Neural progenitor cell (in vitro differentiated cells): ENCODE measurements around the gene GADD45G. TPM values are rescaled to one million over a fixed set of nuclear protein-coding genes. Genes with fewer than 3 reads are reported as not detected.

Source experiments
- DNase-seq: peaks from one replicate; pipeline ENCODE4 v3.0.0-alpha.2; 2016; ENCODE audit warnings: low spot score
- H2AFZ ChIP-seq: fragments of 200-600 bp; sonication (generic); replicated peaks from 2 replicates; pipeline ENCODE4 v1.6.1; 2016; ENCODE audit warnings: antibody characterized with exemption
- H3F3A ChIP-seq: fragments of 200-600 bp; sonication (generic); 2 replicates; pipeline ENCODE4 v1.6.1; 2016; ENCODE audit warnings: antibody characterized with exemption, low read depth
- H3K27ac ChIP-seq: fragments of 200-600 bp; sonication (generic); 2 replicates; pipeline ENCODE4 v1.5.1; 2016; ENCODE audit warnings: mild to moderate bottlenecking
- H3K27me3 ChIP-seq: fragments of 200-600 bp; sonication (generic); 2 replicates; pipeline ENCODE4 v1.6.1; 2016; ENCODE audit warnings: mild to moderate bottlenecking, moderate library complexity
- H3K36me3 ChIP-seq: fragments of 200-600 bp; sonication (generic); 2 replicates; pipeline ENCODE4 v1.5.1; 2016
- H3K4me1 ChIP-seq: fragments of 200-600 bp; sonication (generic); 2 replicates; pipeline ENCODE4 v1.6.1; 2016; ENCODE audit warnings: mixed run types
- H3K4me2 ChIP-seq: fragments of 200-600 bp; sonication (generic); 2 replicates; pipeline ENCODE4 v1.6.1; 2016
- H3K4me3 ChIP-seq: fragments of 200-600 bp; sonication (generic); 2 replicates; pipeline ENCODE4 v1.5.1; 2016
- H3K79me2 ChIP-seq: fragments of 200-600 bp; sonication (generic); 2 replicates; pipeline ENCODE4 v1.6.1; 2016; ENCODE audit warnings: low read depth
- H3K9ac ChIP-seq: fragments of 200-600 bp; sonication (generic); 2 replicates; pipeline ENCODE4 v1.6.1; 2016
- H3K9me3 ChIP-seq: fragments of 200-600 bp; sonication (generic); 2 replicates; pipeline ENCODE4 v1.5.1; 2016; ENCODE audit warnings: low read depth
- H4K20me1 ChIP-seq: fragments of 200-600 bp; sonication (generic); 2 replicates; pipeline ENCODE4 v1.6.1; 2016; ENCODE audit warnings: low read depth
- H3K27ac Mint-ChIP-seq: 3 replicates; pipeline ENCODE4 v1.8.0; 2021; ENCODE audit warnings: mixed read lengths
- H3K27me3 Mint-ChIP-seq: 2 replicates; pipeline ENCODE4 v1.8.0; 2022; ENCODE audit warnings: low read depth, mild to moderate bottlenecking, inconsistent platforms, moderate library complexity, mixed read lengths; ENCODE audit not compliant: insufficient read depth
- H3K36me3 Mint-ChIP-seq: 3 replicates; pipeline ENCODE4 v1.8.0; 2021; ENCODE audit warnings: mixed read lengths
- H3K4me1 Mint-ChIP-seq: 3 replicates; pipeline ENCODE4 v1.8.0; 2021; ENCODE audit warnings: mixed read lengths
- H3K4me3 Mint-ChIP-seq: 3 replicates; pipeline ENCODE4 v1.8.0; 2021; ENCODE audit warnings: mild to moderate bottlenecking, moderate library complexity, mixed read lengths
- H3K9me3 Mint-ChIP-seq: 3 replicates; pipeline ENCODE4 v1.8.0; 2020; ENCODE audit warnings: mixed read lengths
- CTCF ChIP-seq: fragments of 200-600 bp; sonication (generic); IDR thresholded peaks from 2 replicates; pipeline ENCODE4 v1.5.1; 2017; ENCODE audit warnings: antibody characterized with exemption, mild to moderate bottlenecking
- EZH2 ChIP-seq: fragments of 200-600 bp; sonication (generic); IDR thresholded peaks from 2 replicates; pipeline ENCODE4 v1.6.1; 2017; ENCODE audit warnings: antibody characterized with exemption, mild to moderate bottlenecking, moderate library complexity
- EZH2phosphoT487 ChIP-seq: fragments of 200-600 bp; sonication (generic); IDR thresholded peaks from 2 replicates; pipeline ENCODE4 v1.6.1; 2017; ENCODE audit warnings: antibody characterized with exemption
- total RNA-seq: library from RNA; depleted of rRNA; stranded (reverse); fragments of >200 nt; gene quantifications from 2 replicates; pipeline ENCODE4 v1.2.3, GENCODE V29; 2015; ENCODE audit warnings: low replicate concordance

The GADD45G gene
- total RNA-seq, 1 donor from 2014 or later, result not detected

- no peak overlapping the region for H3K27ac ChIP-seq
- H3K36me3 ChIP-seq, result no peaks in the 10 kb centered on the region
- H3K4me2 ChIP-seq, result peak overlapping the region; percentile 81
- peak; percentile 92 for DNase-seq
- H3K9me3 Mint-ChIP-seq, result no peaks in the 10 kb centered on the region
- no peak overlapping the region for H2AFZ ChIP-seq
- H3K4me1 ChIP-seq, result peaks cover 38% of the 10 kb centered on the region
- H4K20me1 ChIP-seq, result peaks cover 38% of the 10 kb centered on the region
- H3K27me3 ChIP-seq, result peaks cover 78% of the 10 kb centered on the region
- H3K9me3 ChIP-seq, result no peaks in the 10 kb centered on the region
- H3K27ac Mint-ChIP-seq, result peak overlapping the region; percentile 50
- peaks cover 33% of the 10 kb centered on the region for H3F3A ChIP-seq
- peaks cover 33% of the 10 kb centered on the region for H3K4me1 Mint-ChIP-seq
- no peak for TF ChIP-seq EZH2
- TF ChIP-seq EZH2phosphoT487, result peak; percentile 8
- TF ChIP-seq CTCF, result peak; percentile 64
- peaks cover 18% of the 10 kb centered on the region for H3K27me3 Mint-ChIP-seq
- H3K36me3 Mint-ChIP-seq, result peaks cover 4% of the 10 kb centered on the region
- H3K79me2 ChIP-seq, result no peaks in the 10 kb centered on the region
- H3K4me3 Mint-ChIP-seq, result peak overlapping the region; percentile 94
- peak overlapping the region; percentile 40 for H3K4me3 ChIP-seq
- H3K9ac ChIP-seq, result no peak overlapping the region
These were observed 796 bp upstream of the GADD45G start for GRCh38 chr9:89603767-89604665.

- peaks cover 33% of the 10 kb centered on the region for H3F3A ChIP-seq
- H3K9ac ChIP-seq, result no peak overlapping the region
- peaks cover 85% of the 10 kb centered on the region for H3K27me3 ChIP-seq
- H3K4me2 ChIP-seq, result peak overlapping the region; percentile 80
- H3K4me3 Mint-ChIP-seq, result peak overlapping the region; percentile 94
- H3K27ac Mint-ChIP-seq, result no peak overlapping the region
- peaks cover 38% of the 10 kb centered on the region for H4K20me1 ChIP-seq
- peak; percentile 62 for DNase-seq
- no peaks in the 10 kb centered on the region for H3K9me3 ChIP-seq
- peaks cover 20% of the 10 kb centered on the region for H3K27me3 Mint-ChIP-seq
- no peaks in the 10 kb centered on the region for H3K9me3 Mint-ChIP-seq
- no peak overlapping the region for H3K27ac ChIP-seq
- peak; percentile 75 for TF ChIP-seq EZH2phosphoT487
- no peak for TF ChIP-seq CTCF
- TF ChIP-seq EZH2, result peak; percentile 82
- peak overlapping the region; percentile 48 for H3K4me3 ChIP-seq
- peak overlapping the region; percentile 15 for H2AFZ ChIP-seq
- H3K79me2 ChIP-seq, result no peaks in the 10 kb centered on the region
- H3K36me3 Mint-ChIP-seq, result peaks cover 4% of the 10 kb centered on the region
- H3K4me1 ChIP-seq, result peaks cover 38% of the 10 kb centered on the region
- H3K36me3 ChIP-seq, result no peaks in the 10 kb centered on the region
- peaks cover 33% of the 10 kb centered on the region for H3K4me1 Mint-ChIP-seq
These were observed 745 bp downstream of the GADD45G start for GRCh38 chr9:89605465-89606048.

- peak overlapping the region; percentile 80 for H3K4me2 ChIP-seq
- peaks cover 33% of the 10 kb centered on the region for H3K4me1 Mint-ChIP-seq
These were observed 1.3 kb downstream of the GADD45G start for GRCh38 chr9:89606049-89606623.

More at GRCh38 chr9:89606049-89606623, 1.3 kb downstream of the GADD45G start:
- H3K9me3 ChIP-seq, result no peaks in the 10 kb centered on the region
- H3K9ac ChIP-seq, result no peak overlapping the region
- peaks cover 38% of the 10 kb centered on the region for H4K20me1 ChIP-seq
- H2AFZ ChIP-seq, result peak overlapping the region; percentile 15
- H3K4me3 ChIP-seq, result peak overlapping the region; percentile 48
- H3K9me3 Mint-ChIP-seq, result no peaks in the 10 kb centered on the region
- H3K27ac Mint-ChIP-seq, result peak overlapping the region; percentile 33
- no peaks in the 10 kb centered on the region for H3K36me3 ChIP-seq
- DNase-seq, result peak; percentile 65
- peak overlapping the region; percentile 94 for H3K4me3 Mint-ChIP-seq
- no peak overlapping the region for H3K27ac ChIP-seq
- no peak for TF ChIP-seq EZH2
- no peak for TF ChIP-seq EZH2phosphoT487
- TF ChIP-seq CTCF, result no peak
- H3K36me3 Mint-ChIP-seq, result peaks cover 4% of the 10 kb centered on the region
- peaks cover 33% of the 10 kb centered on the region for H3F3A ChIP-seq
- H3K27me3 ChIP-seq, result peaks cover 83% of the 10 kb centered on the region
- no peaks in the 10 kb centered on the region for H3K79me2 ChIP-seq
- H3K27me3 Mint-ChIP-seq, result peaks cover 23% of the 10 kb centered on the region
- H3K4me1 ChIP-seq, result peaks cover 39% of the 10 kb centered on the region
